Measurements from ENCODE around the gene ST6GALNAC4. TPM values are rescaled to one million over a fixed set of nuclear protein-coding genes. Genes with fewer than 3 reads are reported as not detected.
"Not testable (repeated sequence)": the region's sequence is repeated elsewhere in the genome, so short reads cannot be mapped to it uniquely, and the experiment has no call there.

The ST6GALNAC4 gene
- total RNA-seq, 1 donor from 2014 or later = 23.5 TPM

- H3K27me3 ChIP-seq (ENCODE audit: control insufficient read depth in 3 of 3, insufficient read depth in 3 of 3, low read length in 3 of 3) = no peaks in the 10 kb centered on the region
- peaks cover 29 to 34% (median 33%) of the 10 kb centered on the region in 3 donors for H3K36me3 ChIP-seq (ENCODE audit: control insufficient read depth in 3 of 3, insufficient read depth in 3 of 3, low read length in 3 of 3)
- peak overlapping the region; percentile 18 for H3K27ac ChIP-seq (ENCODE audit: low read depth, low read length)
- peak overlapping the region in 1 of 3 donors; percentile 8 for H3K9ac ChIP-seq (ENCODE audit: low read depth in 1 of 3, low read length in 3 of 3)
- no peaks in the 10 kb centered on the region for H3K9me3 ChIP-seq (ENCODE audit: control insufficient read depth in 3 of 3, low read length in 3 of 3)
- H3K4me3 ChIP-seq (ENCODE audit: low read length in 3 of 3) = no peak overlapping the region
- peaks cover 22 to 25% (median 25%) of the 10 kb centered on the region in 3 donors for H3K4me1 ChIP-seq (ENCODE audit: control insufficient read depth in 3 of 3, insufficient read depth in 3 of 3, low read length in 3 of 3)
These were observed 32.9 kb downstream of the ST6GALNAC4 start for GRCh38 chr9:127883959-127884358.

- not testable (repeated sequence) for H3K27ac ChIP-seq (ENCODE audit: low read depth, low read length); H3K9me3 ChIP-seq (ENCODE audit: control insufficient read depth in 3 of 3, low read length in 3 of 3); H3K27me3 ChIP-seq (ENCODE audit: control insufficient read depth in 3 of 3, insufficient read depth in 3 of 3, low read length in 3 of 3); H3K9ac ChIP-seq (ENCODE audit: low read depth in 1 of 3, low read length in 3 of 3); H3K4me3 ChIP-seq (ENCODE audit: low read length in 3 of 3)
- Histone ChIP-seq H3K4me1 (ENCODE audit: control insufficient read depth in 3 of 3, insufficient read depth in 3 of 3, low read length in 3 of 3) (peaks cover 39 to 45% (median 40%) of the 10 kb centered on the region in 3 donors), H3K36me3 (ENCODE audit: control insufficient read depth in 3 of 3, insufficient read depth in 3 of 3, low read length in 3 of 3) (peaks cover 15 to 22% (median 20%) of the 10 kb centered on the region in 3 donors)
These were observed 35.1 kb downstream of the ST6GALNAC4 start for GRCh38 chr9:127881715-127882114.

GRCh38 chr9:127880143-127880542 lies 36.7 kb downstream of the ST6GALNAC4 start:
- no peak overlapping the region for H3K27ac ChIP-seq (ENCODE audit: low read depth, low read length)
- H3K4me1 ChIP-seq (ENCODE audit: control insufficient read depth in 3 of 3, insufficient read depth in 3 of 3, low read length in 3 of 3) = peaks cover 45 to 52% (median 50%) of the 10 kb centered on the region in 3 donors
- no peak overlapping the region for H3K4me3 ChIP-seq (ENCODE audit: low read length in 3 of 3)
- no peaks in the 10 kb centered on the region for H3K9me3 ChIP-seq (ENCODE audit: control insufficient read depth in 3 of 3, low read length in 3 of 3)
- no peaks in the 10 kb centered on the region for H3K27me3 ChIP-seq (ENCODE audit: control insufficient read depth in 3 of 3, insufficient read depth in 3 of 3, low read length in 3 of 3)
- H3K36me3 ChIP-seq (ENCODE audit: control insufficient read depth in 3 of 3, insufficient read depth in 3 of 3, low read length in 3 of 3) = peaks cover under 1 to 10% (median 6%) of the 10 kb centered on the region in 3 donors
- H3K9ac ChIP-seq (ENCODE audit: low read depth in 1 of 3, low read length in 3 of 3) = no peak overlapping the region

DNA sequence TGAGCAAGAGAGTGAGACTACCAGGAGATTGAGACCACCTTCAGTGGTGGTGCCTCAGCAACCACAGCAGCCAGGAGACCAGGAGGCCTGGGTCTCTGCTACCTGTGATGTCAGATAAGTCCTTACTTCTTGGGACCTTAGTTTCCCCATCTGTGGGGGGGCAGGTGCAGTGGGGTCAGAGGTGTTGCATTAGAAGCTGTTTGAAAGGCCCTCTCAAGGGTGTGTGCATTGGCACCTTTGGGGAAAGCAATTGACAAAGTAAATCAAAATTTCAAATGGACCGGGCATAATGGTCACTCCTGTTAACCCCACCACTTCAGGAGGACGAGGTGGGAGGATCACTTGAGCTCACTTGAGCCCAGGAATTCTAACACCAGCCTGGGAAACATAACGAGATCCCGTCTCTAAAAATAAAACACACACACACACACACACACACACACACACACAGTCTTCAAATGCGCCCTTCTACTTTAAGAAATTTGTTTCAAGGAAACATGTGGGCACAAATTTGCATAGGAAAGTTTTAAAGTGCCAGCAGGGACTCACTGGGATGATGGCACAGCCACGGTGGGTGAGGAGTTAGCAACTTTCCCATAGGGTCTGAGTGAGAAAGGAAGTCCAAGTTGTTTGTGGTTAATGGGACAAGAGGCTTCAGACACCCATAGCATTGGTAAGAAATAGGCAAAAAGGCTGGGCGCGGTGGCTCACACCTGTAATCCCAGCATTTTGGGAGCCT lies 38.0 kb downstream of the ST6GALNAC4 start:
- no peak overlapping the region for H3K27ac ChIP-seq (ENCODE audit: low read depth, low read length)

GRCh38 chr9:127878001-127878651 lies 38.7 kb downstream of the ST6GALNAC4 start:
- peaks cover 51 to 60% (median 56%) of the 10 kb centered on the region in 3 donors for H3K4me1 ChIP-seq (ENCODE audit: control insufficient read depth in 3 of 3, insufficient read depth in 3 of 3, low read length in 3 of 3)
- no peaks in the 10 kb centered on the region for H3K27me3 ChIP-seq (ENCODE audit: control insufficient read depth in 3 of 3, insufficient read depth in 3 of 3, low read length in 3 of 3)
- H3K27ac ChIP-seq (ENCODE audit: low read depth, low read length) = peak overlapping the region; percentile 92
- H3K9ac ChIP-seq (ENCODE audit: low read depth in 1 of 3, low read length in 3 of 3) = peak overlapping the region; percentile 57 to 86 (median 68)
- peaks cover under 1 to 9% (median 2%) of the 10 kb centered on the region in 3 donors for H3K36me3 ChIP-seq (ENCODE audit: control insufficient read depth in 3 of 3, insufficient read depth in 3 of 3, low read length in 3 of 3)
- no peaks in the 10 kb centered on the region for H3K9me3 ChIP-seq (ENCODE audit: control insufficient read depth in 3 of 3, low read length in 3 of 3)
- H3K4me3 ChIP-seq (ENCODE audit: low read length in 3 of 3) = peak overlapping the region; percentile 74 to 96 (median 76)

More for the DNA sequence above, 38.0 kb downstream of the ST6GALNAC4 start:
- H3K27me3 ChIP-seq (ENCODE audit: control insufficient read depth in 3 of 3, insufficient read depth in 3 of 3, low read length in 3 of 3) = no peaks in the 10 kb centered on the region
- no peak overlapping the region for H3K4me3 ChIP-seq (ENCODE audit: low read length in 3 of 3)
- H3K9ac ChIP-seq (ENCODE audit: low read depth in 1 of 3, low read length in 3 of 3) = peak overlapping the region in 1 of 3 donors; percentile 57
- peaks cover 0 to 5% (median 0%) of the 10 kb centered on the region in 3 donors for H3K36me3 ChIP-seq (ENCODE audit: control insufficient read depth in 3 of 3, insufficient read depth in 3 of 3, low read length in 3 of 3)
- H3K4me1 ChIP-seq (ENCODE audit: control insufficient read depth in 3 of 3, insufficient read depth in 3 of 3, low read length in 3 of 3) = peaks cover 44 to 53% (median 50%) of the 10 kb centered on the region in 3 donors
- H3K9me3 ChIP-seq (ENCODE audit: control insufficient read depth in 3 of 3, low read length in 3 of 3) = no peaks in the 10 kb centered on the region

DNA sequence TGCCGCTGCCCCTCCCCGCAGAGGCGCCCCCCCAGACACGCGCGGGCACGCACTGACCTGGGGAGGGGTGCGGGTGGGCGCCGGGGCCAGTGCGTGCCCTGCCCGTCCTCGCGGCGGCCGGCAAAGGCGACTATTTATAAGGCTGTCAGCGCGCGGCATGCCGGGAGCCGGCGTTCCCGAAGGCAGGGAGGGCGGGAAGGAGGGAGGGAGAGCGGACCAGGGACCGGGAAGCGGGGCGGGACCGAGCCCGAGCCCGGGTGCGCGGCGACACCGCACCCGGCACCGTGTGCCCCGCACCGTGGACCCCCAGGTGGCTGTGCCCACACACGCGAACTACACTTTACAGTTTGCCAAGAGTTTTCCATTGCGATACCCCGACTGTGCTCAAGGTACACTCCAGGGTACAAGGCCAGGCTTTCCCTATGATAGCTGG lies 39.3 kb downstream of the ST6GALNAC4 start, which contains the start of gene AK1:
Gene AK1 (minus strand): TSS at position 110 of the 433 bp plus-strand sequence. CDS start 3,058 bp downstream, outside the sequence.
- Histone ChIP-seq H3K9me3 (ENCODE audit: control insufficient read depth in 3 of 3, low read length in 3 of 3) (no peaks in the 10 kb centered on the region), H3K4me1 (ENCODE audit: control insufficient read depth in 3 of 3, insufficient read depth in 3 of 3, low read length in 3 of 3) (peaks cover 50 to 62% (median 58%) of the 10 kb centered on the region in 3 donors), H3K4me3 (ENCODE audit: low read length in 3 of 3) (peak within 1 kb of the TSS; percentile 76 to 96 (median 89)), H3K27ac (ENCODE audit: low read depth, low read length) (peak within 1 kb of the TSS; percentile 92), H3K36me3 (ENCODE audit: control insufficient read depth in 3 of 3, insufficient read depth in 3 of 3, low read length in 3 of 3) (peaks cover 6 to 11% (median 7%) of the 10 kb centered on the region in 3 donors), H3K27me3 (ENCODE audit: control insufficient read depth in 3 of 3, insufficient read depth in 3 of 3, low read length in 3 of 3) (no peaks in the 10 kb centered on the region), H3K9ac (ENCODE audit: low read depth in 1 of 3, low read length in 3 of 3) (peak within 1 kb of the TSS; percentile 73 to 96 (median 95))

GRCh38 chr9:127876764-127877562 lies 39.9 kb downstream of the ST6GALNAC4 start:
- H3K9me3 ChIP-seq (ENCODE audit: control insufficient read depth in 3 of 3, low read length in 3 of 3) = no peaks in the 10 kb centered on the region
- H3K4me1 ChIP-seq (ENCODE audit: control insufficient read depth in 3 of 3, insufficient read depth in 3 of 3, low read length in 3 of 3) = peaks cover 50 to 66% (median 58%) of the 10 kb centered on the region in 3 donors
- no peaks in the 10 kb centered on the region for H3K27me3 ChIP-seq (ENCODE audit: control insufficient read depth in 3 of 3, insufficient read depth in 3 of 3, low read length in 3 of 3)
- peaks cover 12 to 16% (median 13%) of the 10 kb centered on the region in 3 donors for H3K36me3 ChIP-seq (ENCODE audit: control insufficient read depth in 3 of 3, insufficient read depth in 3 of 3, low read length in 3 of 3)
- H3K27ac ChIP-seq (ENCODE audit: low read depth, low read length) = peak overlapping the region; percentile 92
- H3K4me3 ChIP-seq (ENCODE audit: low read length in 3 of 3) = peak overlapping the region; percentile 76 to 96 (median 89)
- peak overlapping the region; percentile 73 to 96 (median 95) for H3K9ac ChIP-seq (ENCODE audit: low read depth in 1 of 3, low read length in 3 of 3)

DNA sequence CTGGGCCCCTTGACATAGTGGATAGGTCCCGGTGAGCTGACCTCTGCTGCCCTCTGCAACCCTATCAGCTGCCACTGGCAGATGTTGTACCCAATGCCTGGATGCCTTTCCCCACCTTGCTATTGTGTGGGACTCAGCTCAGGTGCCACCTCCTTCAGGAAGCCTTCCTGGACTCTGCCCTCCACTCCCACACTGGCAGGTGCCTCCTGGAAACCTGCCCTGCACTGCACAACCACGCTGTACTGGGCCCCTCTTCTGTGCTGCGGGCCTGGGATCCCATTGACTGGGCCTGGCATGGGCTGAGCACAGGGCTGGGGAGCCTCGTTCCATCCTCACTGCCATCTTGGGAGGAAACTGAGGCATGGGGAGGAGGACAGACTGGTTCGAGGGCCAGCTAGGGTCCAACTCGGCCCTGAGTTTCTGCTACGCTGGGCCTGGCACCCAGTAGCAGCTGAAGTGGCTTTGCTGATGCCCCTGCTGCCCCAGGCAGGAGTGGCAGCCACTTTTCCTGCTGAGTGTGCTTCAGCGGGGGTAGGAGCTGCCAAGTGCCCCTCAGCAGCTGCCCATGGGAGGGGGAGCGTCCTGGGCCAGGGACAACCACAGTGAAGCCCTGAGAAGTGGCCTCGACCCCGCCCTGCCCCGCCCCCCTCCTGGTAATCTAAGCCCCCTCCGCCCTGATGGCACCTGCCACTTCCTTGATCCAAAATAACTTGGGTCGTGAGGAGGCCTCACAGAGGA lies 40.6 kb downstream of the ST6GALNAC4 start:
- H3K4me1 ChIP-seq (ENCODE audit: control insufficient read depth in 3 of 3, insufficient read depth in 3 of 3, low read length in 3 of 3) = peaks cover 51 to 68% (median 58%) of the 10 kb centered on the region in 3 donors
- no peaks in the 10 kb centered on the region for H3K27me3 ChIP-seq (ENCODE audit: control insufficient read depth in 3 of 3, insufficient read depth in 3 of 3, low read length in 3 of 3)
- H3K4me3 ChIP-seq (ENCODE audit: low read length in 3 of 3) = peak overlapping the region; percentile 76 to 96 (median 89)
- peak overlapping the region; percentile 92 for H3K27ac ChIP-seq (ENCODE audit: low read depth, low read length)
- peak overlapping the region; percentile 79 to 96 (median 89) for H3K9ac ChIP-seq (ENCODE audit: low read depth in 1 of 3, low read length in 3 of 3)
- no peaks in the 10 kb centered on the region for H3K9me3 ChIP-seq (ENCODE audit: control insufficient read depth in 3 of 3, low read length in 3 of 3)
- peaks cover 20 to 24% (median 20%) of the 10 kb centered on the region in 3 donors for H3K36me3 ChIP-seq (ENCODE audit: control insufficient read depth in 3 of 3, insufficient read depth in 3 of 3, low read length in 3 of 3)
